Pancreas (tissue), 10 donors: ENCODE results near the gene PRKCSH. TPM values are rescaled to one million over a fixed set of nuclear protein-coding genes. Genes with fewer than 3 reads are reported as not detected.

Experiments
- ATAC-seq, 4 donors: fragments of 200-7000 bp; cut with Tn5 transposase; one replicate each; pipeline versions ENCODE4 v1.8.0 to v1.9.1; 2020; ENCODE audit warnings: mild to moderate bottlenecking in 4 of 4, moderate library complexity in 4 of 4
- DNase-seq, 6 donors: peaks; one replicate each; pipeline ENCODE4 v3.0.0-alpha.2; 2020
- FAIRE-seq: peaks from 2 replicates; lab custom pipeline; 2012; peaks lifted over from hg19 to GRCh38; lab: Jason Lieb, UNC
- H3K27ac ChIP-seq, 4 donors: fragments of 200-600 bp; sonication (generic); 1 replicate in 3 of 4; 2 replicates in 1 of 4; pipeline versions ENCODE4 v1.5.0 to v1.8.0; 2020
- H3K27me3 ChIP-seq, 4 donors: fragments of 200-600 bp; one replicate each; pipeline ENCODE4 v1.8.0; 2021
- H3K36me3 ChIP-seq, 3 donors: fragments of 200-600 bp; sonication (generic) in 1 of 3; one replicate each; pipeline versions ENCODE4 v1.5.0 to v1.8.0; 2020 to 2021
- H3K4me1 ChIP-seq, 3 donors: fragments of 200-600 bp; one replicate each; pipeline ENCODE4 v1.8.0; 2021
- H3K4me3 ChIP-seq, 4 donors: fragments of 200-600 bp; sonication (generic) in 2 of 4; one replicate each; pipeline versions ENCODE4 v1.5.0 to v1.8.0; 2020 to 2021
- H3K9me3 ChIP-seq, 4 donors: fragments of 200-600 bp; one replicate each; pipeline ENCODE4 v1.8.0; 2021
- CTCF ChIP-seq, 4 donors: fragments of 200-600 bp; sonication (generic) in 3 of 4; IDR thresholded peaks; one replicate each; pipeline versions ENCODE4 v1.5.0 to v1.8.0; 2021; ENCODE audit warnings: antibody characterized with exemption in 4 of 4
- WGBS, 2 donors: extraction: QIAGEN DNeasy Blood & Tissue Kit; methylation state at CpG; one replicate each; pipeline ENCODE4 v1.1.7; 2013; 5-methylcytosine and 5-hydroxymethylcytosine counted together
- intact Hi-C, 3 donors: fragments of 100-400 bp; cut with DNase I; formaldehyde crosslinking; loops; one replicate each; pipeline versions ENCODE4 v1.11.1 to v1.14.2; 2022
- microRNA-seq, 2 donors: library from miRNA; unstranded; fragments of <30 nt; microRNA quantifications; one replicate each; pipeline versions ENCODE4 to v1.1.0, GENCODE V29; 2019 to 2020
- polyA plus RNA-seq, 2 donors: library from polyadenylated mRNA; stranded (reverse); fragments of 200-250 nt; gene quantifications; one replicate each; pipeline ENCODE4 v1.2.3, GENCODE V29; 2013
- total RNA-seq, 6 donors: library from RNA; stranded (reverse); fragmentation: NEBNext Ultra II Directional in 4 of 6; extraction: Animal tissue kit (Norgen Biotek cat#: 25700) in 4 of 6; gene quantifications; one replicate each; pipeline versions ENCODE4 v1.2.1 to v1.2.4, GENCODE V29; 2021 to 2023
- donor health status: healthy with polysubstance abuse.
- donor health status: DM: no; HTN: no; CAD: no; lungs with moderate emphysema.
- donor health status: DM: no; HTN: no; CAD: no.
- donor health status: control.
- donor health status: control.
- donor health status: Bipolar disorder and iron deficiency.
- donor health status: DM: yes; HTN: yes; CAD: no.
- donor health status: DM: no; HTN: no; CAD: no.
- donor health status: DM: no; HTN: no; CAD: no.
- donor health status: DM: yes; HTN: yes; CAD: no.

PRKCSH gene
- total and polyA plus RNA-seq, 8 donors, result 114 to 217 (median 163) TPM

GRCh38 chr19:11499890-11500420 is 64.5 kb downstream of the PRKCSH start:
- no peaks in the 10 kb centered on the region for H3K27me3 ChIP-seq
- no peaks in the 10 kb centered on the region for H3K9me3 ChIP-seq
- DNase-seq (peak in 1 of 6 donors; percentile 9), FAIRE-seq (no peak), ATAC-seq (no peak)
- WGBS, 2 donors, result 56 to 62% methylated on average over 7 of the region's 7 CpGs
- no peak overlapping the region for H3K4me3 ChIP-seq
- H3K36me3 ChIP-seq, result no peaks in the 10 kb centered on the region
- H3K4me1 ChIP-seq, result no peaks in the 10 kb centered on the region
- intact Hi-C loops, result loop anchor here in 1 of 3 donors (10.0 kb wide), 1 partner anchor 75 kb away; the partner anchor contains the start of gene ACP5
- TF ChIP-seq CTCF (IDR thresholded peaks at IDR 0.05), result no peak
- no peak overlapping the region for H3K27ac ChIP-seq

Small RNAs within 50 kb of the gene (microRNA-seq; reads per million reads assigned to microRNA genes)
- gene MIR7974, result 0 reads per million in 2 donors

Other genes starting within 250 kb of the PRKCSH start
- gene KANK2, start 238.1 kb upstream of the PRKCSH start, total RNA-seq, result 10 to 100 TPM; 19.0 to 44.6 (median 25.5) TPM
- 10 to 100 TPM; 34.7 to 48.7 TPM for gene KANK2, start 238.1 kb upstream of the PRKCSH start, polyA plus RNA-seq
- 1 to 10 TPM in 2 of 6 donors, not detected in 4; 1.3 to 1.4 TPM for gene ANGPTL8, start 196.0 kb upstream of the PRKCSH start, total RNA-seq
- 1 to 10 TPM in 1 of 2 donors, under 1 TPM in 1; 0.38 to 2.2 TPM for gene ANGPTL8, start 196.0 kb upstream of the PRKCSH start, polyA plus RNA-seq
- gene DOCK6, start 173.1 kb upstream of the PRKCSH start, total RNA-seq, result 10 to 100 TPM; 18.0 to 31.8 (median 26.2) TPM
- gene DOCK6, start 173.1 kb upstream of the PRKCSH start, polyA plus RNA-seq, result 10 to 100 TPM; 60.2 to 79.0 TPM
- gene TSPAN16, start 139.5 kb upstream of the PRKCSH start, total RNA-seq, result not detected
- gene TSPAN16, start 139.5 kb upstream of the PRKCSH start, polyA plus RNA-seq, result not detected
- 100 to 1,000 TPM in 4 of 6 donors, 10 to 100 TPM in 2; 70.6 to 134 (median 107) TPM for gene RAB3D, start 96.0 kb upstream of the PRKCSH start, total RNA-seq
- gene RAB3D, start 96.0 kb upstream of the PRKCSH start, polyA plus RNA-seq, result 10 to 100 TPM; 11.0 to 15.2 TPM
- 10 to 100 TPM; 41.4 to 69.2 (median 53.0) TPM for gene TMEM205, start 89.4 kb upstream of the PRKCSH start, total RNA-seq
- gene TMEM205, start 89.4 kb upstream of the PRKCSH start, polyA plus RNA-seq, result 100 to 1,000 TPM in 1 of 2 donors, 10 to 100 TPM in 1; 84.5 to 175 TPM
- 10 to 100 TPM; 11.6 to 21.1 (median 14.1) TPM for gene CCDC159, start 89.1 kb upstream of the PRKCSH start, total RNA-seq
- gene CCDC159, start 89.1 kb upstream of the PRKCSH start, polyA plus RNA-seq, result 100 to 1,000 TPM in 1 of 2 donors, 10 to 100 TPM in 1; 86.6 to 106 TPM
- gene PLPPR2, start 80.2 kb upstream of the PRKCSH start, total RNA-seq, result 10 to 100 TPM in 1 of 6 donors, 1 to 10 TPM in 5; 4.4 to 11.0 (median 7.1) TPM
- gene PLPPR2, start 80.2 kb upstream of the PRKCSH start, polyA plus RNA-seq, result 10 to 100 TPM; 15.7 to 32.8 TPM
- 1 to 10 TPM in 4 of 6 donors, under 1 TPM in 2; 0.55 to 1.5 (median 1.1) TPM for gene SWSAP1, start 61.0 kb upstream of the PRKCSH start, total RNA-seq
- gene SWSAP1, start 61.0 kb upstream of the PRKCSH start, polyA plus RNA-seq, result 1 to 10 TPM; 1.8 to 2.7 TPM
- gene EPOR, start 51.3 kb upstream of the PRKCSH start, total RNA-seq, result 10 to 100 TPM in 1 of 6 donors, 1 to 10 TPM in 5; 5.4 to 16.3 (median 8.0) TPM
- 10 to 100 TPM; 30.4 to 46.2 TPM for gene EPOR, start 51.3 kb upstream of the PRKCSH start, polyA plus RNA-seq
- 10 to 100 TPM; 22.3 to 71.1 (median 33.7) TPM for gene RGL3, start 16.3 kb upstream of the PRKCSH start, total RNA-seq
- gene RGL3, start 16.3 kb upstream of the PRKCSH start, polyA plus RNA-seq, result 100 to 1,000 TPM; 152 to 170 TPM
- gene ODAD3, start 514 bp upstream of the PRKCSH start, total RNA-seq, result under 1 TPM; 0.13 to 0.44 (median 0.26) TPM
- 1 to 10 TPM in 1 of 2 donors, under 1 TPM in 1; 0.84 to 1.8 TPM for gene ODAD3, start 514 bp upstream of the PRKCSH start, polyA plus RNA-seq
- gene ELAVL3, start 45.4 kb downstream of the PRKCSH start, total RNA-seq, result under 1 TPM in 1 of 6 donors, not detected in 5; 0.15 TPM
- gene ELAVL3, start 45.4 kb downstream of the PRKCSH start, polyA plus RNA-seq, result under 1 TPM; 0.08 to 0.16 TPM
- gene ZNF653, start 70.2 kb downstream of the PRKCSH start, total RNA-seq, result 1 to 10 TPM; 4.5 to 6.2 (median 5.6) TPM
- gene ZNF653, start 70.2 kb downstream of the PRKCSH start, polyA plus RNA-seq, result 10 to 100 TPM; 21.8 to 25.6 TPM
- gene ECSIT, start 93.5 kb downstream of the PRKCSH start, total RNA-seq, result 10 to 100 TPM; 32.1 to 54.8 (median 36.9) TPM
- gene ECSIT, start 93.5 kb downstream of the PRKCSH start, polyA plus RNA-seq, result 10 to 100 TPM; 60.3 to 87.3 TPM
- gene CNN1, start 103.2 kb downstream of the PRKCSH start, total RNA-seq, result 1 to 10 TPM in 4 of 6 donors, under 1 TPM in 2; 0.43 to 5.2 (median 1.8) TPM
- gene CNN1, start 103.2 kb downstream of the PRKCSH start, polyA plus RNA-seq, result 10 to 100 TPM; 11.3 to 38.8 TPM
- 10 to 100 TPM; 25.0 to 38.9 (median 32.4) TPM for gene ELOF1, start 123.6 kb downstream of the PRKCSH start, total RNA-seq
- gene ELOF1, start 123.6 kb downstream of the PRKCSH start, polyA plus RNA-seq, result 10 to 100 TPM; 52.0 to 63.4 TPM
- gene ACP5, start 142.0 kb downstream of the PRKCSH start, total RNA-seq, result 10 to 100 TPM in 2 of 6 donors, 1 to 10 TPM in 4; 3.5 to 21.8 (median 7.0) TPM
- 10 to 100 TPM in 1 of 2 donors, 1 to 10 TPM in 1; 7.7 to 11.4 TPM for gene ACP5, start 142.0 kb downstream of the PRKCSH start, polyA plus RNA-seq
- 1 to 10 TPM; 4.4 to 8.5 (median 6.0) TPM for gene ZNF627, start 161.8 kb downstream of the PRKCSH start, total RNA-seq
- gene ZNF627, start 161.8 kb downstream of the PRKCSH start, polyA plus RNA-seq, result 1 to 10 TPM; 4.6 to 6.4 TPM